ENCODE results near the gene SULT2A1.
A peak's percentile ranks its signal among the peaks of the same experiment; 100 is the strongest.
"Not testable (repeated sequence)": the region's sequence is repeated elsewhere in the genome, so short reads cannot be mapped to it uniquely, and the experiment has no call there.

SULT2A1 gene, protein sequence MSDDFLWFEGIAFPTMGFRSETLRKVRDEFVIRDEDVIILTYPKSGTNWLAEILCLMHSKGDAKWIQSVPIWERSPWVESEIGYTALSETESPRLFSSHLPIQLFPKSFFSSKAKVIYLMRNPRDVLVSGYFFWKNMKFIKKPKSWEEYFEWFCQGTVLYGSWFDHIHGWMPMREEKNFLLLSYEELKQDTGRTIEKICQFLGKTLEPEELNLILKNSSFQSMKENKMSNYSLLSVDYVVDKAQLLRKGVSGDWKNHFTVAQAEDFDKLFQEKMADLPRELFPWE

GRCh38 chr19:47886010-47886559, at the start of gene SULT2A1:
Gene SULT2A1, minus strand, starts transcription at chr19:47886315. Its CDS starts 58 bp downstream, at chr19:47886257.
- DNase-seq, result no peak

- DNase-seq, result not testable (repeated sequence)
These were observed 42.5 kb upstream of the SULT2A1 start for GRCh38 chr19:47928581-47928980.

DNA sequence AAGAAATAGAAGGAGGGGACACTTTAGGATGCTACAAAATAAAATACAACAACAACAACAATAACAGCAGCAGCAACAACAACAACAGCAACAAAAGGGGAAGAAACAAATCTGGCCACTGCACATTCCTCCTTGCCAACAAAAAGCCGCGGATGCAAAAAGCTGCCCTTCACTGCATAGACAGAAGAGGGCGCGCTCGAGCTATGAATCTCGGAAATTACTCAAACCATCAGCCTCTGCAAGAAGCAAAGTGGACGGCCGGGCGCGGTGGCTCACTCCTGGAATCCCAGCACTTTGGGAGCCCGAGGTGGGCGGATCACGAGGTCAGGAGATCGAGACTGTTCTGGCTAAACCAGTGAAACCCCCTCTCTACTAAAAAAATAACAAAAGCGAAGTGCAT, 34.0 kb upstream of the SULT2A1 start:
- not testable (repeated sequence) for DNase-seq

- not testable (repeated sequence) for DNase-seq
These were observed 24.1 kb upstream of the SULT2A1 start for GRCh38 chr19:47910191-47910590.

DNA sequence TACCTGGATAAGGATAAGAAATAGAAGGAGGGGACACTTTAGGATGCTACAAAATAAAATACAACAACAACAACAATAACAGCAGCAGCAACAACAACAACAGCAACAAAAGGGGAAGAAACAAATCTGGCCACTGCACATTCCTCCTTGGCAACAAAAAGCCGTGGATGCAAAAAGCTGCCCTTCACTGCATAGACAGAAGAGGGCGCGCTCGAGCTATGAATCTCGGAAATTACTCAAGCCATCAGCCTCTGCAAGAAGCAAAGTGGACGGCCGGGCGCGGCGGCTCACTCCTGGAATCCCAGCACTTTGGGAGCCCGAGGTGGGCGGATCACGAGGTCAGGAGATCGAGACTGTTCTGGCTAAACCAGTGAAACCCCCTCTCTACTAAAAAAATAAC, 23.2 kb upstream of the SULT2A1 start:
- DNase-seq, result not testable (repeated sequence)

GRCh38 chr19:47901370-47901769, 15.3 kb upstream of the SULT2A1 start:
- no peak for DNase-seq

DNA sequence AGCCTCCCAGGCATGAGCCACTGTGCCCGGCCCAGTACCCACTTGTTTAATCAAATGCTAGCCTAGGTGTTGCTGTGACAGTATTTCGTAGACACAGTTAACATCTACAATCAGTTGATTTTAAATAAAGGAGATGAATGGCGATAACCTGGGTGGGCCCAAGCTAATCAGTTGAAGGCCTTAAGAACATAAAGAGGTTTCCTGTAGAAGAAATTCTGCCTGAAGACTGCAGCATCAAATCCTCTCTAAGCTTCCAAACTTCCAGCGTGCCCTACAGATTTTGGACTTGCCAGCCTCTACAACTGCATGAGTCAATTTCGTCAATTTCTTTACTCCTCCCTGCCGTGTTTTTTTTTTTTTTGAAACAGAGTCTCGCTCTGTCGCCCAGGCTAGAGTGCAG, 13.2 kb upstream of the SULT2A1 start:
- no peak for DNase-seq

DNA sequence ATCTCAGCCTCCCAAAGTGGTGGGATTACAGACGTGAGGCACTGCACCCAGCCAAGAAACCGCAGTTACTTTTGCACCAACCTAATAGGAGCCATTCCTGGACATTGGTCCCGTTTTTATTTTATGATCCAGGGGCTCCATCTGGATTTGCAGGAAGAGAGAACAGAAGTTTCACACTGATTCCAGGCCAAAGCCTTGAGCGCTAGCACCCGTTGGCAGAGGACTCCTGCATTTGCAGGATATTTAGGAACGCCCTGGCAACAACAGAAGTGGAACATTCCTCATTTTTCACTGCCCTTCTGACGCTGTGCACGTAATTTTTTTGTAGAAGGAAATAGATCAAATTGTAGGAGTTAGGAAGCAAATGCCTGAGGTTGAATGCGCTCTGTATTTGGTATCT, 11.7 kb upstream of the SULT2A1 start:
- DNase-seq, result no peak

DNA sequence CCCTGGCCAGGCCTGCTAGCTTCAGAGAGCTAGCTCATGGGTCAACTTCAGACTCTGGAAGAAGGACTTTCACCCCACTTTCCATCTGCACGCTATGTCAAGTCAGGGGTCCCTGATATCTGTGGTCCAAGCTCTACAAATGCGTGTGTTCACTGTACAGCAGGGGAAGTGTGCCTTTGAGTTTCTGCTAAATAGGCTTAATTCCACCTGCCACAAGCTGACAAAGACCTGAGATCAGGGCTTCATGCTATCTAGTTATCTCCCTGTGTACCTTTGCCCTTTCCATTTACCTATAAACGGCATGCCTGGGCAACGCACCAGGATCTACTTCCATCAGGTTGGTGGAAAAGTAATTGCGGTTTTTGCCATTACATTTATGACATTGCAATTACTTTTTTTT, 10.7 kb upstream of the SULT2A1 start:
- no peak for DNase-seq

GRCh38 chr19:47896019-47896418, 9.9 kb upstream of the SULT2A1 start:
- DNase-seq, result no peak

DNA sequence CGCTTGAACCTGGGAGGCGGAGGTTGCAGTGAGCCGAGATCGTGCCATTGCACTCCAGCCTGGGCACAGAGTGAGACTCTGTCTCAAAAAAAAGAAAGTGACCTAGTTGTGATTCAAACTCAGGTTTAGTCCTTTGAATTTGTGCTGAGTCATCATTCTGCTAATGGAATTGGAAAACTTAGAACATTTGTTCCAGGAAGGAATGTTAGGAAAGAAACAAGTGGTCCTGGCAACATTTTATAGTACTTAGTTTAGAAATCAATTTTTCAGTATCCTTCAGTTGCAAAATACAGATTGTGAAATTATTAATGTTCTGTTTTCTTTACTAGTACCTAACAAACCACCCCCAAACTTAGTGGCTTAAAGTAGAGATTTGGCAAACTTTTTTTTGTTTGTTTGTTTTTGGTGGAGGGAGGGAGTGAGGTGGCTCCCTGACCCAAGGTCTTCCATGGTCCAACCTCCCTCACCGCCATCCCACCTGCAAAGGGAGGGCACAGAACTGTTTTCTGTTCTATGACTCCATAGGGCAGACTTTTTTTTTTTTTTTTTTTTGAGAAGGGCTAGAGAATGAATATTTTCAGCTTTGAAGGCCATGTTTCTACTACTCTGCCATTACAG, 9.2 kb upstream of the SULT2A1 start:
- DNase-seq, result no peak

DNA sequence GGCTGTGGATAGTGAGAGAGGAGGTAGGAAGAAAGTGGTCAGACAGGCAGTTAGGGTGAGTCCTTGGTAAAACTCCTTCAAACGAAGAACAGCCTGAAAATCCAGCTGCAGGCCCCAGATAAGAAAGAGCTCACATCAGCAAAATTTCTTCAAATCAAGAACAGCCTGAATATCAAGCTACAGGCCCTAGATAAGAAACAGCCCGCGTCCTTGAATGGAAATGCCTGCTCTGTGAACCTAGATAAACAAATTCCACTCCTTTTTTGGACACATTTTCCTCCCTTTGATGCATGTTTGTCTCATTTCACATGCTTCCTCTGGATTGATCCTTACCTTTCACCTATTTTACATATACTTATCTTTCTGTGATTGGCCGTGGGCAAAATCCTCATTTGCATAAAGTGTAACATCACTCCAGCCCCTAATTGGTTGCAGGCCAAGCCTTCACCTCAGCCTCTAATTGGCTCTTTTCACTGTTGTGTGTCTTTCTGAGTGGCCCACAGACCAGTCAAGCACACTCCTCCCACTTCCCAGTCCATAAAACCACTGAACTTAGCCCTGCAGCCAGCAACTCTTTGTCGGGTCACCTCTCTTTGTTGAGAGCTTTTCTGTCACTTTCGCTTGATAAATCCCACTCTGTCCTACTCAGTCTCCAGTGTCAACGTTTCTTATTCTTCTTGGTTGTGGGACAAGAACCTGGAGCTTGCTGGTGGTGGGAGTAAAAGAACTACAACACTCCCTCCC, 6.0 kb upstream of the SULT2A1 start:
- no peak for DNase-seq

DNA sequence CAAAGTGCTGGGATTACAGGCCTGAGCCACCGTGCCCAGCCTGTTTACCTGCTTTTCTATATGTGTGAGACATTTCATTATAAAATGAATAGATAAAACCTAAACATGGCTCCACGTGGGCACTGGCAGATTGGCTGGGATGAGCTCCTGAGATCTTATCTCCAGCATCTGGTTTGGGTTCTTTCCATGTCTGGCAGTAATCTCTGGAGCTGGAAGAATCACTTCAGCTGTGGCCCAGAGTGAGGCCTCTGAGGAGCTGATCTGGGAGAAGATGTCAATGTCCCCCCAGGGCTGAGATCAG, 5.5 kb upstream of the SULT2A1 start:
- no peak for DNase-seq

DNA sequence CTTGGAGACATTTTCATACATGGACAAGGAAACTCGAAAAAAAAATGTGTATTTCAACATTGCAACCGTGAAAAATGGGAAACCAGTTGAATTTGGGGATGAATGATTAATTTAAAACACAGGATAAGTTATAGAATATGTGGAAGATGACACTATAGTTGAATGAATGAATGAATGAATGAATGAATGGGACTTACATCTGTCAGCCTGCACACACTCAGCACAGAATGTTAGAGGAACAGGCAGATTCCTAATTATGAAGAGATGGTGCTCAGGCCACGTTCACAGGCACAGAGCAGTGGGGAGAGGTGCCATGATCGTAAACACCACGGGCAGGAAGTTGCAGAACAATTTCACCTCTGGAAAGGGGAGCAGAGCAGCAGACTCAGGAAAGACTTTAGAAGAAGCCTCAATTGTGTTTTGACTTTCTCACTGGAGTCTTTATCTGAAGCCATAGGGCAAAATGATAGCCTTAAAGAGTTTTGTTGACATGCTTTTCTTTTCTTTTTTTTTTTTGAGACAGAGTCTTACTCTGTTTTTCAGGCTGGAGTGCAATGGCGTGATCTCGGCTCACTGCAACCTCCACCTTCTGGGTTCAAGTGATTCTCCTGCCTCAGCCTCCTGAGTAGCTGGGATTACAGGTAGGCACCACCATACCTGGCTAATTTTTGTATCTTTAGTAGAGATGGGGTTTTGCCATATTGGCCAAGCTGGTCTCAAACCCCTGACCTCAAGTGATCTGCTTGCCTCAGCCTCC, 4.9 kb upstream of the SULT2A1 start:
- no peak for DNase-seq

GRCh38 chr19:47885067-47885463, 1.1 kb downstream of the SULT2A1 start:
- no peak for DNase-seq

- DNase-seq, result no peak
These were observed 3.2 kb downstream of the SULT2A1 start for GRCh38 chr19:47882890-47883289.

- DNase-seq, result no peak
These were observed 4.4 kb downstream of the SULT2A1 start for GRCh38 chr19:47881757-47882156.

- DNase-seq, result not testable (repeated sequence)
These were observed 6.7 kb downstream of the SULT2A1 start for GRCh38 chr19:47879385-47879784.

DNA sequence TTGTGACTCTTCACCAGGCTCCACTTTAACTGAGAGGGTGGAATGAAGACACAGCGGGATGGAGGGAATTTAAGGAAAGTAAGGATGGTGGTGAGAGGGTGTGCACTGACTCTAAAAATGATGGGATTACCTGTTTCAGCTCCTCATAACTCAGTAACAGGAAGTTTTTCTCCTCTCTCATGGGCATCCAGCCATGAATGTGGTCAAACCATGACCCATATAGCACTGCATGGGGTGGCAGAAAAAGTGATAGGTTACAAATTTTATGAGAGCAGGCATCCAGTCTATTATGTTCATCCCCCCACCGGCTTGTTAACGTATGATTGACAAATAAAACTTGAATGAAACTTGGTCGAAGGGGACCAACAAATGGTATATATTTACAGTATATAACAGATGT, 7.2 kb downstream of the SULT2A1 start:
- no peak for DNase-seq

DNA sequence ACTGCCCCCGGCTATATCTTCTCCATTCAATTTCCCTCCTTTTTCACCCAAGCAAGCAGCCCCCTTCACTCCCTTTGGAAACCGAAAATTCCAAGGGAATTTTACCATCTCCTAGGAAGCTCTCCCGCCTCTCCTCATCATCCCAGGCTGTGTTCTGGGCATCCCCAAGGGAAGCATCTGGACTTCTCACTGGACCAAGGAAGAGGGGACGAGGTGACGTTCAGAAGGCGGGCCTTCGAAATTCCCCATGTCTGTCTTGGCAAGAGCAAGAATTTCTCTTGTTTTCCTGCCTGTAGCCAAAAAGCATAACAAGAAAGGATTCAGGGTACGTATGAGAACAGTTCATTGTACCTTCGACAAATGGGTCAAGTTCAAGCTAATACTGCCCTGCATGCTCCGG, 20.9 kb downstream of the SULT2A1 start:
- DNase-seq, result no peak

GRCh38 chr19:47863514-47863936, 22.6 kb downstream of the SULT2A1 start:
- peak; percentile 67 for DNase-seq

GRCh38 chr19:47861630-47862029, 24.5 kb downstream of the SULT2A1 start:
- no peak for DNase-seq
